K562 (cell line): ENCODE measurements around the gene KXD1. TPM values are rescaled to one million over a fixed set of nuclear protein-coding genes. Genes with fewer than 3 reads are reported as not detected.

Experiments used
- AFF1 ChIP-seq, 2 experiments: fragments of 450-650 bp; IDR thresholded peaks; 2 replicates each; pipeline ENCODE4 v1.6.1; 2018; ENCODE audit warnings: mild to moderate bottlenecking in 2 of 2, low read depth in 1 of 2; ENCODE audit not compliant: partially characterized antibody in 2 of 2
- EGR1 ChIP-seq: fragments of 450-650 bp; conservative IDR thresholded peaks from 2 replicates; pipeline ENCODE4 v1.6.1; 2017; ENCODE audit warnings: mild to moderate bottlenecking
- GABPB2 ChIP-seq: fragments of 250-450 bp; sonication (Bioruptor Pico); conservative IDR thresholded peaks from 2 replicates; pipeline ENCODE4 v1.5.1; 2021; ENCODE audit warnings: mild to moderate bottlenecking
- NBN ChIP-seq: fragments of 450-650 bp; IDR thresholded peaks from 2 replicates; pipeline ENCODE4 v1.6.1; 2016; ENCODE audit warnings: low read depth, mild to moderate bottlenecking
- REST ChIP-seq, 2 experiments: fragments of 450-650 bp; formaldehyde crosslinking in 1 of 2; IDR thresholded peaks; 2 replicates each; pipeline versions ENCODE4 v1.4.0 to v1.6.1; 2014 to 2020; ENCODE audit warnings: mild to moderate bottlenecking in 2 of 2, borderline replicate concordance in 1 of 2, low read depth in 1 of 2
- STAT5B ChIP-seq: fragments of 250-450 bp; sonication (Bioruptor Pico); IDR thresholded peaks from 2 replicates; pipeline ENCODE4 v1.8.0; 2021; ENCODE audit warnings: mild to moderate bottlenecking, inconsistent platforms
- TAF7 ChIP-seq: fragments of 450-650 bp; IDR thresholded peaks from 2 replicates; pipeline ENCODE4 v1.6.1; 2016; ENCODE audit warnings: missing genetic modification characterization, missing compliant biosample characterization
- USF1 ChIP-seq: sonication (generic); formaldehyde crosslinking; IDR thresholded peaks from 2 replicates; pipeline ENCODE4 v1.9.0; 2022; ENCODE audit warnings: mild to moderate bottlenecking, missing genetic modification reagents
- ZNF24 ChIP-seq: fragments of 450-650 bp; IDR thresholded peaks from 2 replicates; pipeline ENCODE4 v1.6.1; 2016
- ZNF584 ChIP-seq: fragments of 200-800 bp; sonication (Bioruptor generic); IDR thresholded peaks from 2 replicates; pipeline ENCODE4 v1.6.1; 2016; ENCODE audit warnings: low read depth, mild to moderate bottlenecking, missing genetic modification characterization, missing compliant biosample characterization
- ZNF699 ChIP-seq: fragments of 250-450 bp; sonication (Bioruptor Pico); IDR thresholded peaks from 2 replicates; pipeline ENCODE4 v1.8.0; 2021; ENCODE audit warnings: mild to moderate bottlenecking, moderate library complexity; ENCODE audit not compliant: insufficient replicate concordance
- polyA plus RNA-seq, 8 experiments: library from polyadenylated mRNA; depleted of rRNA in 4 of 8; stranded (reverse) in 5 of 8; unstranded in 3 of 8; fragments of >200 nt; fragmentation: Nextera tagmentation in 2 of 8; fragmentation: Illumina TruSeq in 1 of 8; extraction: Ambion mirVana in 2 of 8; extraction: Trizol in 1 of 8; gene quantifications; 2 replicates each; pipeline versions ENCODE4 v1.2.1 to v1.2.3, GENCODE V29; 2011 to 2014; ENCODE audit warnings: inconsistent platforms in 1 of 8, missing spikeins in 1 of 8
- total RNA-seq, 7 experiments: library from RNA; depleted of rRNA in 6 of 7; stranded (reverse); fragments of >200 nt in 6 of 7; fragmentation: Illumina TruSeq in 2 of 7; extraction: Trizol in 2 of 7; gene quantifications; 2 replicates each; pipeline versions ENCODE4 v1.2.1 to v1.2.3, GENCODE V29; 2011 to 2021; ENCODE audit warnings: low replicate concordance in 1 of 7

The KXD1 gene
- total and polyA plus RNA-seq, 9 of the 15 experiments (the other 6 are each of a cell fraction or from before 2014, with no cell fraction given), result 21.9 to 210 (median 118) TPM

GRCh38 chr19:18522124-18522861, 35.4 kb upstream of the KXD1 start (continued):
- TF ChIP-seq REST (IDR thresholded peaks at IDR 0.05; ENCODE audit: borderline replicate concordance) (peak; percentile 14; the same call in 1 of the 2 replicates), REST (CRISPR knock-in tag; IDR thresholded peaks at IDR 0.05; ENCODE audit: low read depth) (no peak), NBN (peak; percentile 86), TAF7 (tag) (no peak; the same call in 1 of the 2 replicates), ZNF24 (0 out of 2 replicates have a peak, but pooled peaks have one; percentile 16), ZNF699 (no peak), USF1 (peak; percentile 82), AFF1 (IDR thresholded peaks at IDR 0.05; ENCODE audit: low read depth in 1 of 2, partially characterized antibody in 2 of 2) (peak in 1 of 2 experiments; percentile 76), STAT5B (no peak), GABPB2 (no peak), ZNF584 (CRISPR knock-in tag) (no peak), EGR1 (peak; percentile 80)
